GM12873 (cell line): ENCODE results near the gene MTHFSD.

Experiments used
- TF ChIP-seq, protein P1 (sequence below): IDR thresholded peaks from 2 replicates; pipeline ENCODE4 v1.5.1; 2012; ENCODE audit warnings: low read depth, mild to moderate bottlenecking, moderate library complexity, low read length, control low read depth; ENCODE audit not compliant: insufficient read depth; ENCODE audit errors: missing control alignments

The MTHFSD gene

DNA sequence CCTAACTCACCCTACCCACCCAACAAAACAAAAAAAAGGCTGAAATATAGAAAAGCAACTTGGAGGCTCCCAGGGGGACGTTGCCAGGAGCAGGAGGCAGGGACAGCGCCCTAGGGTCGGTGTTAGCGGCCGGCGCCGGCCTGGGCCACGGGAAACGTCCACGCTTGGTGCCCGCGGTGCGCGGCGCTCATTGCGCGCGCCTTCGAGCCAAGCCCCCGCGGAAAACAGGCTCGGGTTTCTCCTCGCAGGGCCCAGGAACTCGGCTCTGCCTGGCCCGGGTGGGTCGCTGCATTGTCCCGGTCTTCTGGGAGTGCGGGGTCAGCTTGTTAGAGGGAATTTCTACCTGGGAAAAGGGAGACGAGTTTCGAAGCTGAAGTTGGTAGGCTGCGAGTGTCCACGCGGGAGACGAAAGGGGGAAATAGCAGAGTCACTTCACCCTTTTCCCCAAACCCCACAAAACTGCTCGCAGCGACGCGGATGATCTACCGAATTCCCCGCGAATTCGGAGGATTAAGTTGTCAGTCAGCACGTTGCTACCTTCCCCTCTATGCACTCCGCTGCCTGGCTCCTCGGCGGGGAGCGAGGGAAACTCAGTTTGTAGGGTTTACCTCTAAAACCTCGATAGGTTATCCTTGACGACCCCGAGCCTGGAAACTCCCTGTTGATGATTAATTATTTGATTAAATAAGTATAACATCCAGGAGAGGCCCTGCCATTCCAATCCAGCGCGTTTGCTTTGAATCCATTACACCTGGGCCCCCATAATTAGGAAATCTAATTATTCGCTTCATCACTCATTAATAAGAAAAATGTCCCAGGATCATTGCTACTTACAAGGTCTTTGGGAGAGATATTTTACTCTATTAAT, 10.8 kb upstream of the MTHFSD start:
- TF ChIP-seq, protein P1, sequence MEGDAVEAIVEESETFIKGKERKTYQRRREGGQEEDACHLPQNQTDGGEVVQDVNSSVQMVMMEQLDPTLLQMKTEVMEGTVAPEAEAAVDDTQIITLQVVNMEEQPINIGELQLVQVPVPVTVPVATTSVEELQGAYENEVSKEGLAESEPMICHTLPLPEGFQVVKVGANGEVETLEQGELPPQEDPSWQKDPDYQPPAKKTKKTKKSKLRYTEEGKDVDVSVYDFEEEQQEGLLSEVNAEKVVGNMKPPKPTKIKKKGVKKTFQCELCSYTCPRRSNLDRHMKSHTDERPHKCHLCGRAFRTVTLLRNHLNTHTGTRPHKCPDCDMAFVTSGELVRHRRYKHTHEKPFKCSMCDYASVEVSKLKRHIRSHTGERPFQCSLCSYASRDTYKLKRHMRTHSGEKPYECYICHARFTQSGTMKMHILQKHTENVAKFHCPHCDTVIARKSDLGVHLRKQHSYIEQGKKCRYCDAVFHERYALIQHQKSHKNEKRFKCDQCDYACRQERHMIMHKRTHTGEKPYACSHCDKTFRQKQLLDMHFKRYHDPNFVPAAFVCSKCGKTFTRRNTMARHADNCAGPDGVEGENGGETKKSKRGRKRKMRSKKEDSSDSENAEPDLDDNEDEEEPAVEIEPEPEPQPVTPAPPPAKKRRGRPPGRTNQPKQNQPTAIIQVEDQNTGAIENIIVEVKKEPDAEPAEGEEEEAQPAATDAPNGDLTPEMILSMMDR: no peak

DNA sequence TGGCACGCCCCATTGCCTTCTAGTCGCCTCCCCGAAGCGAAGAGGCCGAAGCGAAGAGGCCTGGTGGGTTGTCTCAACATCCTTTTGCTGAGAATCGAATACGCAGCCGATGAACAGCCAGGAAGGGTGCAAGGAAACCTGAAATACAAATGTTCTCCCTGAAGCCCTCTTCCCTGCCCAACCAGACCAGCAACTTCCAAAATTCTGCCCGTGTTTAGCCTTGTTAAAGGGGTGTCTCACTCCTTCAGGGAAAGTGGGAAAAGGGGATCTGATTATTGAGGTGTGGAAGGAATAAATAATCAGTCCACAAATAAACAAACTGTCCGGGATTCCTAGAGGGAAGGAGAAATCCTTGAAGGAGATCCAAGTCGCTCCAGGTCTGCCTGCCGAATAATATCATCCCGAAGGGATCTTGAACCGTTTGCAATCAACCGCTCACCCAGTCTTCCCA, 10.2 kb upstream of the MTHFSD start:
- TF ChIP-seq, protein P1: no peak

DNA sequence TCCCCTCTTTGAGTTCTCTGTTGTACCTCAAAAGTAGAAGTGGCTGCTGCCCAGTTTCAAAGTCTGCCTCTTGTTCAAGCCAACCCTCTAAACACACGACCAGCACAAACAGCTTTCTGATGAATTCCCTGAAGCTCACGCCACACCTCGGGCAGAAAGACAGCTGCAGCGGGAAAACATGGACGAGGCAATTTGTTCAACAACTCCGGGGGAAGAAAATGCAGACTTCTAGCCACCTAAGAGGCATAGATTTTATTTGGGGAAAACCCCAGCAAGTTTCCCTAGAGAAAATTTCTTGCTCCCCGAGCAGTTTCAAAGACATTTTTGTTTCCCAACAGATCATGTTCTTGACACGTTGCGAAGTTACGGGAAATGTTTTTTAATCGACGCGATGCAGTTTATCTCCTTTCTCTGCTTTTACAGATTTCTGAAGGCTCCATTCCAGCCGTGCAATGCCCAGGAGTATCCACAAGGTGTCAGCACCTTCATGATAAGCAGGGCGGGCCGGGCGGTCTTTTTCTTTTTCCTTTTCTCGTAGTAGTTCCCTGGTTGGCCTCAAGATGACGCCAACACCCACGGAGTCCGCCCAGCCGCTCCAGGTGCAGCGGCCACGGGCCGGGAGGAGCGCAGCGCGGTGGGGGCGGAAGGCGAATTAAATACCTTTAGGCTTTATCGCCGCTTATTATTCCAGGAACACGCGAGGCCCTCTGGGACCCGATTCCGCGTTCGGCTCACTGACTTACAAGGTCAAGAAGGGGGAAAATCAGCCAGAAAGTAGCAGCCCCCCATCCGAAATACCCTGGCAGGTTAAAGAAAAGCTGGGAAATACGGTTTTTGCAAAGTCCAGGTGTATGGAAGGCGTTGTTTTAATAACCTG, 8.7 kb upstream of the MTHFSD start:
- TF ChIP-seq, protein P1: peak; percentile 99

DNA sequence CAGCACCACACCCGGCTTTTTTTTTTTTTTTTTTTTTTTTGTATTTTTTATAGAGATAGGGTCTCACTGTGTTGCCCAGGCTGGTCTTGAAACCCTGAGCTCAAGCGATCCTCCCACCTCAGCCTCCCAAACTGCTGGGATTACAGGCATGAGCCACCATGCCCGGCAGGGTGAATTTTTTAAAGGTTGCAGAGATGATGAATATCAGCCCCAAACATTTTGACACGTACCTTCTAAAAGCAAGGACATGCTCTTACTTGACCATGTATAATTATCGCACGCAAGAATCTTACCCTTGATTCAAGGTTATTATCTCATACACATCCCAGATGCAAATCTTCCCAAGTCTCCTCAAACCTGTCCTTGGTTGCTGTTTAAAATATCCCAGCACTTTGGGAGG, 7.3 kb upstream of the MTHFSD start:
- TF ChIP-seq, protein P1: no peak

DNA sequence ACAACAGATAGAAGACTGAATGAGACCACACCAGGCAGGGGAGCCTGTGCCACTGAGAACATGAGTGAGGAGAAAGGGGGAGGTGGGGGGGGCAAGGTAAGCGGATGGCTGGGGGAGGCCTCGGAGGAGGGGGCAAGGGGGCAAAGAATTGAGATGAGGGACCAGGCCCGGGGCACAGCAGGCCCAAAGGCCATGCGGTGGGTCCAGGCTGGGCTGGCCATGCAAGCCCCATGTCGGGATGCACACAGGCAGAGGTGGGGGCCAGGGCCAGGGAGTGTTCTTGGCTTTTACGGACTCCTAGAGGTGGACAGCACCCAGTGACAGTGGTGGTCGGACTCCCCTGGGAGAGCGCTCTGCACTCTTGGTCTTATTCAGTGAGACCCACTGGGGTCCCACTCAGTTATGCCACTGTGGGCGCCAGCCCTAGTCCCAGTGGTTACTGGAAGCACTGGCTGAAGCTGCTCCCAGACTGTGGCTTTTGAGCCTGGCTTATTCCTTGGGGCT, 4.8 kb upstream of the MTHFSD start:
- TF ChIP-seq, protein P1: no peak

DNA sequence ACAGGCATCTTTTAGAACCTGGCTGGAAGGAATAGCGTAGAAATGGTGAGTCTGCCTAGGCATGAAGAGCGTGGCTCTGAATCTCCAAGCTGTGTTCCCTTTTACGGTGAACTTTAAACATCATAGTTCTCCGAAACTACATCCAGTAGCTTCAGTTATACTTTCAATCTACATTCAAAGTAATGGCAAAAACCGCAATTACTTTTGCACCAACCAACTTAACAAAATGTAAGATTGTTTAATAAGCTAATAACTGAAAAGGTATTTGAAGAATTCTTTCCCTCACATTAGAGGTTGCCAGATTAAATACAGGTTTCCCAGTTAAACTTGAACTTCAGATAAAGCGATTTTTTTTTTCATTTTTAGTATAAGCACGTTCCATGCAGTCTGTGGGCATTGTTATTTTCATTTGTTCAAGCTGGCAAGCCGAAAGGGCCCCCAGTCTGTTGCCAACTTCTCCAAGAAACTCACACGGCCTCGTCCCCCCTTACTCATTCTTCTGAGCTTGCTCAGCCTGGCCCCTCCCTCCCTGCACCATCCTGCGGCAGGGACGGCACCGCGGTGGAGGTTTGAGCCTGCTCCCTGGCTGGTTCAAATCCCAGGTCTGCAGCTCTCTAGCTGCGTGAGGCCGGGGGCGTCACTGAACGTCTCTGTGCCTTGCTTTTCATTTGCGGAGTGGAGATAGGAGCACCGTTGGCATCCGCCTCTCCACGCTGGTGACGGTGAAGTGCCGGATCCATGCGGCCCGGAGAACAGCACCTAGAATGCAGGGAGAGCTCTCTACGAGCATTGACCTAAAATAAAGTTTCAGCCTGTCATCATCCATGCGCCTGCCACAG, 3.5 kb upstream of the MTHFSD start:
- TF ChIP-seq, protein P1: no peak
